SHP77 treated with DMSO at 0.1 percent for 48 hours (cell line): ENCODE results near the gene GALE.

Experiments used
- DNase-seq: peaks from one replicate; lab custom pipeline; 2025; lab: John Stamatoyannopoulos, UW

The GALE gene

DNA sequence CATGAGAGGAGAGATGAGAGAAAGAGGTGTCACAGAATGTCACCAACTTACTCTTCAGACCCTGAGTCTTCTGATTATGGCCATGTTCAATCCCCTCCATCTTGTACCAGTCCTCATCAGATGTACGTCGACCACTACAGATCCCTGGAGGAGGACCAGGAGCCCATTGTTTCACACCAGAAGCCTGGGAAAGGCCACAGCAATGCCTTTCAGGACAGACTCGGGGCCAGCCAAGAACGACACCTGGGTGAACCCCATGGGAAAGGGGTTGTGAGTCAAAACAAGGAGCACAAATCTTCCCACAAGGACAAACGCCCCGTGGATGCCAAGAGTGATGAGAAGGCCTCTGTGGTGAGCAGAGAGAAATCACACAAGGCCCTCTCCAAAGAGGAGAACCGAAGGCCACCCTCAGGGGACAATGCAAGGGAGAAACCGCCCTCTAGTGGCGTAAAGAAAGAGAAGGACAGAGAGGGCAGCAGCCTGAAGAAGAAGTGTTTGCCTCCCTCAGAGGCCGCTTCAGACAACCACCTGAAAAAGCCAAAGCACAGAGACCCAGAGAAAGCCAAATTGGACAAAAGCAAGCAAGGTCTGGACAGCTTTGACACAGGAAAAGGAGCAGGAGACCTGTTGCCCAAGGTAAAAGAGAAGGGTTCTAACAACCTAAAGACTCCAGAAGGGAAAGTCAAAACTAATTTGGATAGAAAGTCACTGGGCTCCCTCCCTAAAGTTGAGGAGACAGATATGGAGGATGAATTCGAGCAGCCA lies 49.3 kb downstream of the GALE start:
- DNase-seq: no peak

DNA sequence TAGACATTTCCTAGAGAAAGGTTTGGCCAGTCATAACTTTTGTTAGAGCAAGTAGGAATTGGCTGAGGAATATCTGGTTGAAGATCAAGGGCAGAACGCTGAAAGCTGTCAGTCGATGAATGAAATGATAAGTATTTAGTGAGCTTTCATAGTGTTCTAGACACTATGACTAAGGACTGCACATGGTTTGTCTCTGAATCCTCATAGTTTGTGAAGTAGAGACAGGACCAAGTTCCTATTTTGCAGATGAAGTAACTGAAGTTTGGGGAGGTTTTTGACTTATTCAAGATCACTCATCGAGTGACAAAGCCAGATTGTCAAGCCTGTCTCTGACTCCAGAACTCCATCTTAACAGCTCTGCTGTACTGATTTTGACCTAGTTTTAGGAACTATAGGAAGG lies 52.5 kb downstream of the GALE start:
- DNase-seq: no peak
